Measurements from ENCODE around the gene AUTS2.
A peak's percentile ranks its signal among the peaks of the same experiment; 100 is the strongest.

AUTS2 gene

DNA sequence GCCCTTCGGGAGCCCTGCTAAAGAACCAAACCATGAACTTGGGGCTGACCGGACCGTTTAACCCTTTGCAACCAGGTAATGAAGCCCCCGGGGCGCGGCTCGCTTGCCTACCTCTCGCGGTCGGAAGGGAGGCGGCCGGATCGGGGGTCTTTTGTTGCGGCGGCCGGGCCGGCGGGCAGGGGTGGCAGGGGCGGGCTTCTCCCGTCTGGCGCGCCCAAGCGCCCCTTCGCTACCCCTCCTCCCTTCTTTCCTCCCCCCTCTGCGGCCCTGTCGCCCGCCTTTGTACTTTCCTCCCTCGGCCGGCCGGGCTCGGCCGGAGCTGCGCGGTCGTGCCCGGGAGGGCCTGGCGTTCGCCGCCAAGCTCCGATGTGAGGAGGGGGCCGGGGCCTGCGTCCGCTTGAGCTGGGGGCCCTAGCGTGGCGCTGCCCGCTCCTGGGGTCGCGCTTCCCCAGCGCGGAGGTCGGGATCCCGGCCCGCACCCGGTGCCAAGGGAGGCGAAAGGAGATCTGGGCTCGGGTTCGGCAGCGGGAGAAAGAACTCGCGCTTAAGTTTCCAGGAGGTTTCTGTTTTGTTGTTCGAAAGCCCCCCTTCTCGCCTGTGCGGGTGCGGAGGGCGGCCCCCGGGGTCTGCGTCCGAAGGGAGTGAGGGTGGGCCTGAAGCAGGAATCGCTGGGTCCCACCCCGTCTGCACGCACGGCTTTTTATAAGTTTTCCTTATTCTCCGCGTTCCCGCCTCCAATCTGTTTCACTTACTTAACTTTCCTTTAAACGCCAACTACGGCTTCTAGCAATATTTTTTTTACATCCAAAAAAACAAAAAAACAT is 1096.9 kb downstream of the AUTS2 start:
- no peaks in the 10 kb centered on the region for H3K27me3 ChIP-seq (ENCODE audit: insufficient read depth, low read length)
- no peaks in the 10 kb centered on the region for H3K79me2 ChIP-seq (ENCODE audit: insufficient read depth, low read length)
- H4K20me1 ChIP-seq (ENCODE audit: insufficient read depth, low read length): no peaks in the 10 kb centered on the region
- H3F3A ChIP-seq (ENCODE audit: insufficient read depth, low read length): peaks cover 4% of the 10 kb centered on the region; the same call in 1 of the 2 replicates
- no peak overlapping the region for H2AFZ ChIP-seq (ENCODE audit: low read length)
- no peaks in the 10 kb centered on the region for H3K9me2 ChIP-seq (ENCODE audit: low read depth, low read length)
- no peaks in the 10 kb centered on the region for H3K9me3 ChIP-seq (ENCODE audit: low read length)
- peak overlapping the region; percentile 83 for H3K4me3 ChIP-seq (ENCODE audit: low read depth, low read length, poor library complexity, severe bottlenecking)
- peaks cover 15% of the 10 kb centered on the region; the same call in 1 of the 2 replicates for H3K36me3 ChIP-seq (ENCODE audit: insufficient read depth, low read length)
- no peak overlapping the region for H3K27ac ChIP-seq (ENCODE audit: low read depth, low read length, poor library complexity, severe bottlenecking)
- peak overlapping the region; percentile 79 for H3K9ac ChIP-seq (ENCODE audit: low read length)
- no peak for TF ChIP-seq EZH2 (IDR thresholded peaks at IDR 0.05; ENCODE audit: borderline replicate concordance, low read length)
- TF ChIP-seq, protein P1, sequence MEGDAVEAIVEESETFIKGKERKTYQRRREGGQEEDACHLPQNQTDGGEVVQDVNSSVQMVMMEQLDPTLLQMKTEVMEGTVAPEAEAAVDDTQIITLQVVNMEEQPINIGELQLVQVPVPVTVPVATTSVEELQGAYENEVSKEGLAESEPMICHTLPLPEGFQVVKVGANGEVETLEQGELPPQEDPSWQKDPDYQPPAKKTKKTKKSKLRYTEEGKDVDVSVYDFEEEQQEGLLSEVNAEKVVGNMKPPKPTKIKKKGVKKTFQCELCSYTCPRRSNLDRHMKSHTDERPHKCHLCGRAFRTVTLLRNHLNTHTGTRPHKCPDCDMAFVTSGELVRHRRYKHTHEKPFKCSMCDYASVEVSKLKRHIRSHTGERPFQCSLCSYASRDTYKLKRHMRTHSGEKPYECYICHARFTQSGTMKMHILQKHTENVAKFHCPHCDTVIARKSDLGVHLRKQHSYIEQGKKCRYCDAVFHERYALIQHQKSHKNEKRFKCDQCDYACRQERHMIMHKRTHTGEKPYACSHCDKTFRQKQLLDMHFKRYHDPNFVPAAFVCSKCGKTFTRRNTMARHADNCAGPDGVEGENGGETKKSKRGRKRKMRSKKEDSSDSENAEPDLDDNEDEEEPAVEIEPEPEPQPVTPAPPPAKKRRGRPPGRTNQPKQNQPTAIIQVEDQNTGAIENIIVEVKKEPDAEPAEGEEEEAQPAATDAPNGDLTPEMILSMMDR (IDR thresholded peaks at IDR 0.05; ENCODE audit: low read length): no peak
- H3K4me2 ChIP-seq (ENCODE audit: low read length): peak overlapping the region; percentile 76
- H3K4me1 ChIP-seq (ENCODE audit: insufficient read depth, low read length, severe bottlenecking): peaks cover 27% of the 10 kb centered on the region

DNA sequence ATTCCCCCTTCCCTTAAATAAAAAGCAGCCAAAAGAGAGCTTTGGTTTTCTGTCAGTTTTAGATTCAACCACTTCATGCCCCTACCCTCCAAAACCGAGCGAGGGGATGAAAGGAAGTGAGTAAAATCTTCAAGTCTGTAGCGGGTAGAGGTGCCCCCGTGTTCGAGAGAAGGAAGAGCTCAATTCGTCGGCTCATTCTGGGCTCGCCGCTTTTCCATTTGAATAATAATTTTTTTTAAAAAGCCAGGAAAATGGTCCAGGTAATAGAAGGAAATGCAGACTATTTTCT is 1097.5 kb downstream of the AUTS2 start:
- no peak overlapping the region for H3K27ac ChIP-seq (ENCODE audit: low read depth, low read length, poor library complexity, severe bottlenecking)
- H4K20me1 ChIP-seq (ENCODE audit: insufficient read depth, low read length): no peaks in the 10 kb centered on the region
- peaks cover 4% of the 10 kb centered on the region; the same call in 1 of the 2 replicates for H3F3A ChIP-seq (ENCODE audit: insufficient read depth, low read length)
- no peak overlapping the region for H2AFZ ChIP-seq (ENCODE audit: low read length)
- H3K4me2 ChIP-seq (ENCODE audit: low read length): peak overlapping the region; percentile 76
- H3K36me3 ChIP-seq (ENCODE audit: insufficient read depth, low read length): peaks cover 21% of the 10 kb centered on the region; the same call in 1 of the 2 replicates
- H3K79me2 ChIP-seq (ENCODE audit: insufficient read depth, low read length): no peaks in the 10 kb centered on the region
- H3K4me3 ChIP-seq (ENCODE audit: low read depth, low read length, poor library complexity, severe bottlenecking): peak overlapping the region; percentile 83
- H3K4me1 ChIP-seq (ENCODE audit: insufficient read depth, low read length, severe bottlenecking): peaks cover 33% of the 10 kb centered on the region
- H3K27me3 ChIP-seq (ENCODE audit: insufficient read depth, low read length): no peaks in the 10 kb centered on the region
- H3K9me3 ChIP-seq (ENCODE audit: low read length): no peaks in the 10 kb centered on the region
- TF ChIP-seq EZH2 (IDR thresholded peaks at IDR 0.05; ENCODE audit: borderline replicate concordance, low read length): no peak
- H3K9me2 ChIP-seq (ENCODE audit: low read depth, low read length): no peaks in the 10 kb centered on the region
- peak overlapping the region; percentile 79 for H3K9ac ChIP-seq (ENCODE audit: low read length)

GRCh38 chr7:70696201-70696754 is 1098.0 kb downstream of the AUTS2 start:
- Histone ChIP-seq H3K4me1 (ENCODE audit: insufficient read depth, low read length, severe bottlenecking) (peaks cover 36% of the 10 kb centered on the region), H3K79me2 (ENCODE audit: insufficient read depth, low read length) (no peaks in the 10 kb centered on the region)
- TF ChIP-seq EZH2 (IDR thresholded peaks at IDR 0.05; ENCODE audit: borderline replicate concordance, low read length): no peak
- TF ChIP-seq, protein P1 (IDR thresholded peaks at IDR 0.05; ENCODE audit: low read length): no peak

More at GRCh38 chr7:70696201-70696754, 1098.0 kb downstream of the AUTS2 start:
- Histone ChIP-seq H3K27me3 (ENCODE audit: insufficient read depth, low read length) (no peaks in the 10 kb centered on the region), H3K4me3 (ENCODE audit: low read depth, low read length, poor library complexity, severe bottlenecking) (peak overlapping the region; percentile 83), H4K20me1 (ENCODE audit: insufficient read depth, low read length) (no peaks in the 10 kb centered on the region), H3K9me3 (ENCODE audit: low read length) (no peaks in the 10 kb centered on the region), H3F3A (ENCODE audit: insufficient read depth, low read length) (peaks cover 4% of the 10 kb centered on the region; the same call in 1 of the 2 replicates), H2AFZ (ENCODE audit: low read length) (no peak overlapping the region), H3K9ac (ENCODE audit: low read length) (peak overlapping the region; percentile 79), H3K9me2 (ENCODE audit: low read depth, low read length) (no peaks in the 10 kb centered on the region), H3K4me2 (ENCODE audit: low read length) (peak overlapping the region; percentile 76), H3K36me3 (ENCODE audit: insufficient read depth, low read length) (peaks cover 21% of the 10 kb centered on the region; the same call in 1 of the 2 replicates), H3K27ac (ENCODE audit: low read depth, low read length, poor library complexity, severe bottlenecking) (no peak overlapping the region)

Measured in OCI-LY1 (cell line).